Erythroblast (primary cell): Measurements from ENCODE around the gene USH1C.

ENCODE experiments used
- GATA1 ChIP-seq: IDR thresholded peaks from 2 replicates; pipeline ENCODE4 v1.6.1; 2011; ENCODE audit warnings: low read depth, mild to moderate bottlenecking, control low read depth, low read length, moderate library complexity
- POLR2A ChIP-seq: IDR thresholded peaks from 2 replicates; pipeline ENCODE4 v1.6.1; 2011; ENCODE audit warnings: mild to moderate bottlenecking, low read length

- TF ChIP-seq POLR2A (no peak), GATA1 (no peak)
These were observed 37.3 kb downstream of the USH1C start for GRCh38 chr11:17506942-17507341.
